ENCODE results near the gene ARPP19. TPM values are rescaled to one million over a fixed set of nuclear protein-coding genes. Genes with fewer than 3 reads are reported as not detected.

ARPP19 gene
- total RNA-seq, 3 donors from 2014 or later (not counting 1 experiment from before 2014, with no cell fraction given): 110 to 147 (median 121) TPM

GRCh38 chr15:52511084-52511483 lies 57.7 kb downstream of the ARPP19 start:
- H3K27ac Mint-ChIP-seq: no peak overlapping the region
- TF ChIP-seq, protein P1, sequence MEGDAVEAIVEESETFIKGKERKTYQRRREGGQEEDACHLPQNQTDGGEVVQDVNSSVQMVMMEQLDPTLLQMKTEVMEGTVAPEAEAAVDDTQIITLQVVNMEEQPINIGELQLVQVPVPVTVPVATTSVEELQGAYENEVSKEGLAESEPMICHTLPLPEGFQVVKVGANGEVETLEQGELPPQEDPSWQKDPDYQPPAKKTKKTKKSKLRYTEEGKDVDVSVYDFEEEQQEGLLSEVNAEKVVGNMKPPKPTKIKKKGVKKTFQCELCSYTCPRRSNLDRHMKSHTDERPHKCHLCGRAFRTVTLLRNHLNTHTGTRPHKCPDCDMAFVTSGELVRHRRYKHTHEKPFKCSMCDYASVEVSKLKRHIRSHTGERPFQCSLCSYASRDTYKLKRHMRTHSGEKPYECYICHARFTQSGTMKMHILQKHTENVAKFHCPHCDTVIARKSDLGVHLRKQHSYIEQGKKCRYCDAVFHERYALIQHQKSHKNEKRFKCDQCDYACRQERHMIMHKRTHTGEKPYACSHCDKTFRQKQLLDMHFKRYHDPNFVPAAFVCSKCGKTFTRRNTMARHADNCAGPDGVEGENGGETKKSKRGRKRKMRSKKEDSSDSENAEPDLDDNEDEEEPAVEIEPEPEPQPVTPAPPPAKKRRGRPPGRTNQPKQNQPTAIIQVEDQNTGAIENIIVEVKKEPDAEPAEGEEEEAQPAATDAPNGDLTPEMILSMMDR (IDR thresholded peaks at IDR 0.05): no peak
- intact Hi-C loops (cut with micrococcal nuclease): no loop called here
- WGBS (ENCODE audit: insufficient coverage): 95% methylated on average over 2 of the region's 2 CpGs
- DNase-seq (no peak), ATAC-seq (no peak)
- Histone ChIP-seq H3K4me3 (ENCODE audit: low read length) (no peak overlapping the region), H3K27me3 (ENCODE audit: control insufficient read depth, insufficient read depth, low read length) (no peaks in the 10 kb centered on the region), H3K9me3 (ENCODE audit: control insufficient read depth, insufficient read depth, low read length) (no peaks in the 10 kb centered on the region), H3K27ac (ENCODE audit: low read length) (no peak overlapping the region), H3K4me1 (ENCODE audit: control insufficient read depth, insufficient read depth, low read length) (no peaks in the 10 kb centered on the region), H3K36me3 (ENCODE audit: control insufficient read depth, insufficient read depth, low read length) (no peaks in the 10 kb centered on the region)
- H3K4me3 Mint-ChIP-seq: no peak overlapping the region
- H3K27me3 Mint-ChIP-seq (ENCODE audit: low read depth in 2 of 2): no peaks in the 10 kb centered on the region
- no peaks in the 10 kb centered on the region for H3K9me3 Mint-ChIP-seq
- H3K4me1 Mint-ChIP-seq: peaks cover 23 to 38% of the 10 kb centered on the region in 2 donors
- no peaks in the 10 kb centered on the region for H3K36me3 Mint-ChIP-seq

GRCh38 chr15:52509500-52510245 lies 59.2 kb downstream of the ARPP19 start:
- no peaks in the 10 kb centered on the region for H3K9me3 Mint-ChIP-seq
- Histone ChIP-seq H3K27ac (ENCODE audit: low read length) (no peak overlapping the region), H3K27me3 (ENCODE audit: control insufficient read depth, insufficient read depth, low read length) (no peaks in the 10 kb centered on the region), H3K9me3 (ENCODE audit: control insufficient read depth, insufficient read depth, low read length) (no peaks in the 10 kb centered on the region), H3K36me3 (ENCODE audit: control insufficient read depth, insufficient read depth, low read length) (no peaks in the 10 kb centered on the region), H3K4me3 (ENCODE audit: low read length) (no peak overlapping the region), H3K4me1 (ENCODE audit: control insufficient read depth, insufficient read depth, low read length) (no peaks in the 10 kb centered on the region)
- DNase-seq: no peak
- H3K27ac Mint-ChIP-seq: peak overlapping the region in 1 of 2 donors; percentile 45
- peaks cover 29 to 38% of the 10 kb centered on the region in 2 donors for H3K4me1 Mint-ChIP-seq
- 84% methylated on average over 3 of the region's 3 CpGs for WGBS (ENCODE audit: insufficient coverage)
- H3K4me3 Mint-ChIP-seq: no peak overlapping the region
- intact Hi-C loops (cut with micrococcal nuclease): no loop called here
- no peak for ATAC-seq
- no peaks in the 10 kb centered on the region for H3K36me3 Mint-ChIP-seq
- TF ChIP-seq, protein P1 (IDR thresholded peaks at IDR 0.05): no peak
- H3K27me3 Mint-ChIP-seq (ENCODE audit: low read depth in 2 of 2): no peaks in the 10 kb centered on the region

GRCh38 chr15:52506549-52506948 lies 62.3 kb downstream of the ARPP19 start:
- intact Hi-C loops (cut with micrococcal nuclease): no loop called here
- H3K27ac ChIP-seq (ENCODE audit: low read length): no peak overlapping the region
- no peaks in the 10 kb centered on the region for H3K4me1 ChIP-seq (ENCODE audit: control insufficient read depth, insufficient read depth, low read length)
- H3K27ac Mint-ChIP-seq: no peak overlapping the region
- H3K4me3 Mint-ChIP-seq: no peak overlapping the region
- peaks cover 41 to 54% of the 10 kb centered on the region in 2 donors for H3K4me1 Mint-ChIP-seq
- no peaks in the 10 kb centered on the region for H3K9me3 ChIP-seq (ENCODE audit: control insufficient read depth, insufficient read depth, low read length)
- H3K36me3 Mint-ChIP-seq: no peaks in the 10 kb centered on the region
- no peaks in the 10 kb centered on the region for H3K27me3 ChIP-seq (ENCODE audit: control insufficient read depth, insufficient read depth, low read length)
- WGBS (ENCODE audit: insufficient coverage): 70% methylated on average over 6 of the region's 6 CpGs
- ATAC-seq: no peak
- TF ChIP-seq, protein P1 (IDR thresholded peaks at IDR 0.05): no peak
- no peaks in the 10 kb centered on the region for H3K9me3 Mint-ChIP-seq
- no peaks in the 10 kb centered on the region for H3K27me3 Mint-ChIP-seq (ENCODE audit: low read depth in 2 of 2)
- H3K36me3 ChIP-seq (ENCODE audit: control insufficient read depth, insufficient read depth, low read length): no peaks in the 10 kb centered on the region
- no peak overlapping the region for H3K4me3 ChIP-seq (ENCODE audit: low read length)
- DNase-seq: no peak

DNA sequence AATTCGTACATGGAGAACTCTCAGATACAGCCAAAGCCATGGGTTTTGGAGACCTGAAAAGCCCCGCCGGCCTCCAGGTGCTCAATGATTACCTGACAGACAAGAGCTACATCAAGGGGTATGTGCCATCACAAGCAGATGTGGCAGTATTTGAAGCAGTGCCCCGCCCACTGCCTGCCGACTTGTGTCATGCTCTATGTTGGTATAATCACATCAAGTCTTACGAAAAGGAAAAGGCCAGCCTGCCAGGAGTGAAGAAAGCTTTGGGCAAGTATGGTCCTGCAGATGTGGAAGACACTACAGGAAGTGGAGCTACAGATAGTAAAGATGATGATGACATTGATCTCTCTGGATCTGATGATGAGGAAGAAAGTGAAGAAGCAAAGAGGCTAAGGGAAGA lies 63.7 kb downstream of the ARPP19 start:
- H3K27me3 Mint-ChIP-seq (ENCODE audit: low read depth in 2 of 2): no peaks in the 10 kb centered on the region
- Histone ChIP-seq H3K4me1 (ENCODE audit: control insufficient read depth, insufficient read depth, low read length) (no peaks in the 10 kb centered on the region), H3K27ac (ENCODE audit: low read length) (no peak overlapping the region), H3K27me3 (ENCODE audit: control insufficient read depth, insufficient read depth, low read length) (no peaks in the 10 kb centered on the region), H3K4me3 (ENCODE audit: low read length) (no peak overlapping the region), H3K36me3 (ENCODE audit: control insufficient read depth, insufficient read depth, low read length) (no peaks in the 10 kb centered on the region), H3K9me3 (ENCODE audit: control insufficient read depth, insufficient read depth, low read length) (no peaks in the 10 kb centered on the region)
- intact Hi-C loops (cut with micrococcal nuclease): no loop called here
- TF ChIP-seq, protein P1 (IDR thresholded peaks at IDR 0.05): no peak
- ATAC-seq: no peak
- no peaks in the 10 kb centered on the region for H3K9me3 Mint-ChIP-seq
- no peaks in the 10 kb centered on the region for H3K36me3 Mint-ChIP-seq
- no peak for DNase-seq
- no peak overlapping the region for H3K4me3 Mint-ChIP-seq
- H3K27ac Mint-ChIP-seq: peak overlapping the region in 1 of 2 donors; percentile 13
- 93% methylated on average over 6 of the region's 6 CpGs for WGBS (ENCODE audit: insufficient coverage)
- H3K4me1 Mint-ChIP-seq: peaks cover 35 to 40% of the 10 kb centered on the region in 2 donors
